K562 (cell line): ENCODE results near the gene ARL4D. TPM values are rescaled to one million over a fixed set of nuclear protein-coding genes. Genes with fewer than 3 reads are reported as not detected.

Experiments
- ATAC-seq: fragments of 200-7000 bp; cut with Tn5 transposase; 3 replicates; pipeline ENCODE4 v1.9.1; 2020; ENCODE audit warnings: moderate library complexity
- BruUV-seq: library from RNA; stranded (reverse); fragments of 400-500 nt; replicated peaks from 2 replicates; lab custom pipeline; 2021; lab: Mats Ljungman, UMichigan
- CTCF ChIA-PET: fragments of 300-600 bp; formaldehyde crosslinking; extraction: SDS; loops from one replicate; lab custom pipeline; 2021; ENCODE audit warnings: low intra/inter-chr PET ratio; lab: Yijun Ruan, JAX
- POLR2A ChIA-PET: fragments of 300-600, 350-650 bp; sonication (Branson Sonifier 250); formaldehyde crosslinking; extraction: SDS; loops from one replicate; lab custom pipeline; 2021; ENCODE audit warnings: antibody characterized with exemption, inconsistent platforms; lab: Yijun Ruan, JAX
- DNase-seq, 4 experiments: peaks; one replicate each; pipeline versions ENCODE4 v3.0.0 to v3.0.0-alpha.2; 2011 to 2018; ENCODE audit warnings: low spot score in 3 of 4, mixed read lengths in 3 of 4; ENCODE audit errors: extremely low read depth in 1 of 4
- FAIRE-seq: peaks from 2 replicates; lab custom pipeline; 2011; peaks lifted over from hg19 to GRCh38; lab: Jason Lieb, UNC
- H2AFZ ChIP-seq: 2 replicates; pipeline ENCODE4 v1.6.0; 2011; ENCODE audit warnings: low read depth, low read length, control low read depth, inconsistent platforms
- H3K27ac ChIP-seq: fragments of 200-600 bp; 3 replicates; pipeline ENCODE4 v1.8.0; 2011; ENCODE audit warnings: low read depth, mild to moderate bottlenecking, control low read depth, inconsistent platforms, low read length, moderate library complexity, mixed read lengths; ENCODE audit errors: extremely low read depth
- H3K27me3 ChIP-seq, 2 experiments: fragments of 300-600 bp in 1 of 2; 2 replicates in 1 of 2; 3 replicates in 1 of 2; pipeline versions ENCODE4 v1.6.0 to v1.8.0; 2011; ENCODE audit warnings: inconsistent platforms in 2 of 2, low read length in 2 of 2, mild to moderate bottlenecking in 1 of 2, mixed read lengths in 1 of 2, moderate library complexity in 1 of 2; ENCODE audit not compliant: control insufficient read depth in 2 of 2, insufficient read depth in 2 of 2
- H3K36me3 ChIP-seq: fragments of 300-600 bp; 3 replicates; pipeline ENCODE4 v1.8.0; 2011; ENCODE audit warnings: mild to moderate bottlenecking, low read length, inconsistent platforms; ENCODE audit not compliant: control insufficient read depth, insufficient read depth
- H3K4me1 ChIP-seq, 2 experiments: fragments of 200-600 bp in 1 of 2; replicated peaks in 1 of 2; 2 replicates in 1 of 2; 3 replicates in 1 of 2; pipeline versions ENCODE4 v1.5.1 to v1.8.0; 2011; ENCODE audit warnings: inconsistent platforms in 2 of 2, low read length in 2 of 2, mild to moderate bottlenecking in 1 of 2, mixed read lengths in 1 of 2, moderate library complexity in 1 of 2; ENCODE audit not compliant: control insufficient read depth in 2 of 2, insufficient read depth in 2 of 2
- H3K4me2 ChIP-seq: 2 replicates; pipeline ENCODE4 v1.6.1; 2011; ENCODE audit warnings: low read length, control low read depth, inconsistent platforms, mixed read lengths; ENCODE audit not compliant: insufficient read depth
- H3K4me3 ChIP-seq: fragments of 200-600 bp; sonication (generic), shearing (Covaris generic); 2 replicates; pipeline ENCODE4 v1.5.1; 2016; ENCODE audit warnings: control low read depth, inconsistent platforms
- H3K79me2 ChIP-seq: fragments of 200-600 bp; 3 replicates; pipeline ENCODE4 v1.8.0; 2011; ENCODE audit warnings: low read length, inconsistent platforms; ENCODE audit not compliant: control insufficient read depth, insufficient read depth
- H3K9ac ChIP-seq, 2 experiments: 2 replicates each; pipeline versions ENCODE4 v1.6.0 to v1.6.1; 2011; ENCODE audit warnings: low read depth in 2 of 2, low read length in 2 of 2, control low read depth in 1 of 2, inconsistent platforms in 1 of 2, mild to moderate bottlenecking in 1 of 2, mixed read lengths in 1 of 2; ENCODE audit not compliant: insufficient read depth in 1 of 2
- H3K9me1 ChIP-seq: one replicate; pipeline ENCODE4 v1.6.0; 2011; ENCODE audit warnings: inconsistent platforms, mild to moderate bottlenecking, low read length, moderate library complexity; ENCODE audit not compliant: control insufficient read depth, insufficient read depth
- H3K9me3 ChIP-seq: replicated peaks from 2 replicates; pipeline ENCODE4 v1.5.1; 2011; ENCODE audit warnings: low read depth, low read length, inconsistent platforms; ENCODE audit not compliant: control insufficient read depth, insufficient read depth
- H4K20me1 ChIP-seq: replicated peaks from 2 replicates; pipeline ENCODE4 v1.6.1; 2011; ENCODE audit warnings: low read length, inconsistent platforms, mixed read lengths; ENCODE audit not compliant: control insufficient read depth, insufficient read depth
- C11orf30 ChIP-seq: fragments of 450-650 bp; IDR thresholded peaks from 2 replicates; pipeline ENCODE4 v1.6.1; 2016; ENCODE audit warnings: low read depth, mild to moderate bottlenecking
- CREBBP ChIP-seq: IDR thresholded peaks from one replicate; pipeline ENCODE4 v1.6.1; 2012; ENCODE audit warnings: low read depth, mild to moderate bottlenecking, control low read depth, inconsistent platforms, low read length
- FOXJ3 ChIP-seq: sonication (generic); formaldehyde crosslinking; IDR thresholded peaks from 2 replicates; pipeline ENCODE4 v1.4.0; 2020; ENCODE audit warnings: mild to moderate bottlenecking, missing genetic modification reagents
- HNRNPL ChIP-seq: fragments of 200-400 bp; formaldehyde crosslinking; IDR thresholded peaks from 2 replicates; pipeline ENCODE4 v1.6.1; 2017; ENCODE audit warnings: low read depth, mild to moderate bottlenecking, low read length
- MCM3 ChIP-seq: fragments of 450-650 bp; IDR thresholded peaks from 2 replicates; pipeline ENCODE4 v1.6.1; 2016
- POLR2G ChIP-seq: fragments of 200-400 bp; formaldehyde crosslinking; IDR thresholded peaks from 2 replicates; pipeline ENCODE4 v1.6.1; 2017; ENCODE audit warnings: low read depth, mild to moderate bottlenecking, antibody characterized with exemption, low read length, moderate library complexity
- POLR2H ChIP-seq: IDR thresholded peaks from 2 replicates; pipeline ENCODE4 v1.6.1; 2016; ENCODE audit warnings: missing genetic modification characterization, low read depth, mild to moderate bottlenecking, control low read depth, missing compliant biosample characterization, moderate library complexity
- RERE ChIP-seq: sonication (generic); formaldehyde crosslinking; IDR thresholded peaks from 2 replicates; pipeline ENCODE4 v1.8.0; 2023; ENCODE audit warnings: missing genetic modification reagents, mild to moderate bottlenecking, borderline replicate concordance
- SIN3B ChIP-seq: fragments of 450-650 bp; IDR thresholded peaks from 2 replicates; pipeline ENCODE4 v1.6.1; 2017; ENCODE audit warnings: low read depth, mild to moderate bottlenecking, moderate library complexity
- SMARCC2 ChIP-seq: fragments of 450-650 bp; IDR thresholded peaks from 2 replicates; pipeline ENCODE4 v1.6.1; 2017; ENCODE audit warnings: antibody characterized with exemption, moderate library complexity, mild to moderate bottlenecking, low read depth
- SREBF1 ChIP-seq: fragments of 150-350 bp; IDR thresholded peaks from 2 replicates; pipeline ENCODE4 v1.6.1; 2014; ENCODE audit warnings: antibody characterized with exemption, low read depth, low read length, borderline replicate concordance
- TAF7 ChIP-seq: fragments of 450-650 bp; IDR thresholded peaks from 2 replicates; pipeline ENCODE4 v1.6.1; 2016; ENCODE audit warnings: missing genetic modification characterization, missing compliant biosample characterization
- ZNF174 ChIP-seq: fragments of 250-450 bp; sonication (Bioruptor Pico); IDR thresholded peaks from 2 replicates; pipeline ENCODE4 v1.4.0; 2020; ENCODE audit warnings: mild to moderate bottlenecking
- ZNF311 ChIP-seq: fragments of 250-450 bp; sonication (Bioruptor Pico); IDR thresholded peaks from 2 replicates; pipeline ENCODE4 v1.4.0; 2020; ENCODE audit warnings: mild to moderate bottlenecking, moderate library complexity
- ZNF347 ChIP-seq: fragments of 450-650 bp; formaldehyde crosslinking; IDR thresholded peaks from 2 replicates; pipeline ENCODE4 v1.4.0; 2020; ENCODE audit warnings: low read depth, mild to moderate bottlenecking, moderate library complexity
- ZNF57 ChIP-seq: fragments of 450-650 bp; formaldehyde crosslinking; IDR thresholded peaks from 2 replicates; pipeline ENCODE4 v1.4.0; 2020; ENCODE audit warnings: mild to moderate bottlenecking, moderate library complexity
- ZNF639 ChIP-seq, 2 experiments: fragments of 200-800 bp in 1 of 2; sonication (Bioruptor generic) in 1 of 2; sonication (generic) in 1 of 2; formaldehyde crosslinking in 1 of 2; IDR thresholded peaks in 1 of 2; conservative IDR thresholded peaks in 1 of 2; 2 replicates each; pipeline versions ENCODE4 v1.5.0 to v1.6.1; 2016 to 2020; ENCODE audit warnings: missing compliant biosample characterization in 1 of 2, missing genetic modification characterization in 1 of 2, missing genetic modification reagents in 1 of 2
- WGBS: fragments of 100-300 bp; shearing (Covaris generic); methylation state at CpG from one replicate; pipeline ENCODE4 v1.1.6; 2016; ENCODE audit warnings: low coverage, mixed read lengths; ENCODE audit not compliant: insufficient coverage; ENCODE audit errors: missing lambda C conversion rate; 5-methylcytosine and 5-hydroxymethylcytosine counted together
- in situ Hi-C: fragments of 300-500 bp; cut with MboI; formaldehyde crosslinking; loops from 4 replicates; pipeline ENCODE4 v1.15.0; 2018; ENCODE audit warnings: inconsistent platforms, mixed read lengths
- intact Hi-C: fragments of 100-400 bp; cut with micrococcal nuclease; formaldehyde crosslinking; loops from 2 replicates; pipeline ENCODE4 v1.14.2; 2022
- polyA plus RNA-seq, 8 experiments: library from polyadenylated mRNA; depleted of rRNA in 4 of 8; stranded (reverse) in 5 of 8; unstranded in 3 of 8; fragments of >200 nt; fragmentation: Nextera tagmentation in 2 of 8; fragmentation: Illumina TruSeq in 1 of 8; extraction: Ambion mirVana in 2 of 8; extraction: Trizol in 1 of 8; gene quantifications; 2 replicates each; pipeline versions ENCODE4 v1.2.1 to v1.2.3, GENCODE V29; 2011 to 2014; ENCODE audit warnings: inconsistent platforms in 1 of 8, missing spikeins in 1 of 8
- total RNA-seq, 7 experiments: library from RNA; depleted of rRNA in 6 of 7; stranded (reverse); fragments of >200 nt in 6 of 7; fragmentation: Illumina TruSeq in 2 of 7; extraction: Trizol in 2 of 7; gene quantifications; 2 replicates each; pipeline versions ENCODE4 v1.2.1 to v1.2.3, GENCODE V29; 2011 to 2021; ENCODE audit warnings: low replicate concordance in 1 of 7

ARL4D gene
- total and polyA plus RNA-seq, 9 of the 15 experiments (the other 6 are each of a cell fraction or from before 2014, with no cell fraction given) = 0.07 to 0.53 (median 0.28) TPM; not detected in 1

- ATAC-seq (no peak), DNase-seq (no peak), FAIRE-seq (no peak)
- POLR2A ChIA-PET = interaction anchor here (2.1 to 2.4 kb wide), 2 partner anchors 12 to 32 kb away, joined by 15 read pairs; no protein-coding TSS in a partner anchor
- in situ Hi-C loops (no loop called here), intact Hi-C loops (no loop called here)
- H4K20me1 ChIP-seq = peaks cover 5% of the 10 kb centered on the region
- 37% methylated on average over 24 of the region's 28 CpGs for WGBS
- no TSS peak for BruUV-seq
- H3K4me1 ChIP-seq = peaks cover 14 to 16% of the 10 kb centered on the region in 2 experiments
- no peak overlapping the region for H3K27ac ChIP-seq
- no peaks in the 10 kb centered on the region for H3K79me2 ChIP-seq
- peaks cover 0 to 9% of the 10 kb centered on the region in 2 experiments; a peak in 1 of 5 replicates for H3K27me3 ChIP-seq
- no peaks in the 10 kb centered on the region for H3K9me1 ChIP-seq
- CTCF ChIA-PET = interaction anchor here (1.7 kb wide), 1 partner anchor 84 kb away, joined by 4 read pairs; the partner anchor contains the start of gene DHX8
- no peaks in the 10 kb centered on the region for H3K9me3 ChIP-seq
- no peak overlapping the region for H3K9ac ChIP-seq
- no peak overlapping the region for H3K4me3 ChIP-seq
- no peak overlapping the region for H3K4me2 ChIP-seq
- H2AFZ ChIP-seq = no peak overlapping the region
- no peaks in the 10 kb centered on the region for H3K36me3 ChIP-seq
- TF ChIP-seq SREBF1 = no peak
- TF ChIP-seq FOXJ3 (CRISPR knock-in tag) = no peak
- TF ChIP-seq SIN3B = no peak
- no peak for TF ChIP-seq MCM3
- no peak for TF ChIP-seq POLR2G
- TF ChIP-seq ZNF347 = no peak
- TF ChIP-seq ZNF57 = no peak
- TF ChIP-seq ZNF311 (CRISPR knock-in tag) = no peak
- no peak for TF ChIP-seq RERE (CRISPR knock-in tag)
- no peak for TF ChIP-seq ZNF639 (CRISPR knock-in tag; conservative IDR thresholded peaks at IDR 0.05 in 1 of 2, IDR thresholded peaks at IDR 0.05 in 1 of 2)
- no peak for TF ChIP-seq SMARCC2
- TF ChIP-seq POLR2H = no peak
- no peak for TF ChIP-seq HNRNPL
- TF ChIP-seq C11orf30 = no peak
- no peak for TF ChIP-seq CREBBP
- no peak for TF ChIP-seq ZNF174 (CRISPR knock-in tag)
- TF ChIP-seq TAF7 (tag) = no peak
Observed at GRCh38 chr17:43399839-43400328, 1.1 kb downstream of the ARL4D start.
